Suprapubic skin (tissue), 4 donors: ENCODE measurements around the gene ADGRG1.

Source experiments
- CTCF ChIP-seq, 2 donors: fragments of 200-600 bp in 1 of 2; fragments of 450-650 bp in 1 of 2; sonication (generic) in 1 of 2; IDR thresholded peaks; one replicate each; pipeline ENCODE4 v1.5.1; 2016 to 2019; ENCODE audit warnings: antibody characterized with exemption in 2 of 2, mild to moderate bottlenecking in 1 of 2, moderate library complexity in 1 of 2
- EP300 ChIP-seq: sonication (generic); formaldehyde crosslinking; IDR thresholded peaks from one replicate; pipeline ENCODE4 v1.6.1; 2017; ENCODE audit warnings: antibody characterized with exemption
- POLR2A ChIP-seq, 2 donors: fragments of 450-650 bp; IDR thresholded peaks; one replicate each; pipeline ENCODE4 v1.6.1; 2017; ENCODE audit warnings: antibody characterized with exemption in 2 of 2, mild to moderate bottlenecking in 2 of 2, moderate library complexity in 2 of 2
- POLR2AphosphoS5 ChIP-seq, 3 donors: sonication (generic); formaldehyde crosslinking; IDR thresholded peaks; one replicate each; pipeline ENCODE4 v1.6.1; 2017; ENCODE audit warnings: antibody characterized with exemption in 3 of 3

- TF ChIP-seq CTCF (IDR thresholded peaks at IDR 0.05) (no peak), POLR2AphosphoS5 (IDR thresholded peaks at IDR 0.05) (no peak), POLR2A (IDR thresholded peaks at IDR 0.05) (no peak), EP300 (no peak)
Measured at GRCh38 chr16:57627184-57627871, 1.1 kb upstream of the ADGRG1 start.
